HS-5 (cell line): ENCODE measurements around the gene REEP2.

Experiments used
- DNase-seq: peaks from one replicate; pipeline ENCODE4 v3.0.0-alpha.2; 2012; ENCODE audit warnings: low read depth

REEP2 gene

DNA sequence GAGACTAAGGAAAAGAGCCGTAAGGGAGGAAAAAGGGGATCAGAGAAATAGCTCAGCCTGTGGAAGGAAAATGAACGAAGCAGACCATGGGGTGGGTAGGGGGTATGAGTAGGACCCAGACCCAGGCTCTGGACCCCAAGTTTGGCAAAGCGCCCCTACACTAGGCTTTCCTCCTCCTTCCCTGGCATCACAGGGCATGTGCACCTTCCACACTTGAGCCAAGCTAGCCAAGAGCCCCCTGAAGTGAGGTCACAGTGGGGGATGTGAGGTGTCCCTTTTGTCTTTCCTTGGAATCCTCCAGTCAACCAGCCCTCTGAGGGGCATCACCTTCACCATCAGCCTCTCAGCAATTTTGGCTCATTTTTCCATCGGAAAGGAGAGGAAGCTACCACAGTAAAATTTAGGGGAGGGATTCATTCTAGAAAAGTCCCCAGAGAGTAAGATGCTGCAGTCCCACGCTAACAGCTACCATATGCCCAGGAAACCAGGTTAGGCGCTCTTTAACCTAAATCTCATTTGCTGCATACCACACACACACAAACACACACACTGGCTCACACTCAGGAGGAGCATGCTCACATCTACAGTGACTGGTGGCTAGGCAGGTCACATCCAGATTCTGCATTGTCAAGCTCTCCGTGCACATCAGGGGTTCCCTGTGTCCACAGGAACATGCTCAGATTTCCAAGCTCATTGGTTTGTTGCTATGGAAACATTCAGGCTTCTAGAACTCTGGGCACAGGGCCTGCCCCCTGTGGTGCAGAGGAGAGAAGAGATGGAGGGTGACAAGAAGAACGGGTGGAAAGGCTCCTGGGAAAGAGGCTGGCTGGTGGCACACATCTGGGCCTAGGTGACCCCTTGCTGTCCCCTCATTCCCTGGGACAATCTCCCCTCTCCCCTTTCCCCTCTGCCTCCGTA lies 9.9 kb downstream of the REEP2 start:
- no peak for DNase-seq

DNA sequence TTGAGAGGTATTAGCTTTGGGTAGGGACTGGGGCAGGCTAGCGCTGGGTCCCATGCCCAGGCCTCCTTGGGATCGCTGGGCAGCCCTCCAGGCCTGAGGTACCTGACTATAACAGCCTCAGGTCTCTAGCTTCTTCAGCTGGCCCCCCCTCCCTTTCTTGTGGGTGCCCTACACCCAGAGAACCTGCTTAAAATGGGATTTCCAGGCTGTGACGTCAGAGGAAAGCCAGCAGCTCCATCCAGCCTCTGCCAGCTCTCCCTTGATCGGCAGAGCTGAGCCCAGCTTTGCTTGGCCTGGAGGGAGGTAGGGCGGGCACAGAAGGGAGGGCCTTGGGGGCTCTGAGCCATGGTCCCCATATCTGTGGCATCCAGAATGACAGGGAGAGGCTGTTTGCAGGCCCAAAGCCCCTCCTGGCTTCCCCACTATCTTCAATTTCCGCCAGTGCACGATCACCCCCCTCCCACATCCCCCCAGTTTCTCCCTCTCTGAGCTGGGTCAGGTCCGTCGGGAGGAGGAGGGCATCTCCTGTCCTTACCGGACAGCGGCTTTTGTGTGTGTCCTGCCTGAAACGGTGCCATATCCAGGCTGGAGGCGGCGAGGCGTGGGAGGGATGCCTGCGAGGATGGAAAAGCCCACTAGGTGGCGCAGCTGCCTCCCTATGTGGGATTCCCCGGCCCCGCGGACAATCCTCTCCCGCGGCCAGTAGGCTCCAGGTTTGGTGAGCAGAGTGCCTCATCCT lies 10.8 kb downstream of the REEP2 start:
- peak; percentile 36 for DNase-seq

DNA sequence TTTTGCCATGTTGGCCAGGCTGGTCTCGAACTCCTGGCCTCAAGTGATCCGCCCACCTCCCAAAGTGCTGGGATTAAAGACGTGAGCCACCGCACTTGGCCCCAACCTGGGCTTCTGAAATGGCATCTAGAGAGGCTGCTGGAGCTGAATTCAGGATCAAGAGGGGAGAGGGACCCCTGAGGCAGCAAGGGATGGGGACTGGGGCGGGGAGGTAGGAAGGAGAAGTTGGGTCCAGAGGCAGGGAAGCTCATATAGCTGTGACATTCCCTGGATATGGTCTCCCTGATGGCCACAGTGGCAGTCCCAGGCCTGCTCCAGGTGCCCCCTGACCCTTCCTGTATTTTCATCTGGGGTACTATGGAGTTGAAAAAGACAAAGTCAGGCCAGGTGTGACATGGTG lies 12.1 kb downstream of the REEP2 start:
- no peak for DNase-seq

DNA sequence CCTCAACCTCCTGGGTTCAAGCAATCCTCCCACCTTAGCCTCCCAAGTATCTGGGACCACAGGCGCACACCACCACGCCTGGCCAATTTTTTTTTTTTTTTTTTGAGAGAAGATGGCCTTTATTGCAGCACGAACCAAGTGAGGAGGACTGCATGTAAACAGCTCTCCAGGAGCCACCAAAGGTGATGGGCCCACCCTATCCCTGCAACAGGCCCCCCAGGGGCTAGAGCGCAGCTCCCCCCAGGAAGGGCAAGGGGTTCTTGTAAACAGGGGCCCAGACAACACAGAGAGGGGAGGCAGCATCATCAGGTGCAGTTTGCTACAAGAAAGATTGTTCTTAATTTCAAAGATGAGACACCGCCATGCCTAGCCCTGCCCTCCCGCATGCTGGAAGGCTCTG lies 13.9 kb downstream of the REEP2 start:
- no peak for DNase-seq

DNA sequence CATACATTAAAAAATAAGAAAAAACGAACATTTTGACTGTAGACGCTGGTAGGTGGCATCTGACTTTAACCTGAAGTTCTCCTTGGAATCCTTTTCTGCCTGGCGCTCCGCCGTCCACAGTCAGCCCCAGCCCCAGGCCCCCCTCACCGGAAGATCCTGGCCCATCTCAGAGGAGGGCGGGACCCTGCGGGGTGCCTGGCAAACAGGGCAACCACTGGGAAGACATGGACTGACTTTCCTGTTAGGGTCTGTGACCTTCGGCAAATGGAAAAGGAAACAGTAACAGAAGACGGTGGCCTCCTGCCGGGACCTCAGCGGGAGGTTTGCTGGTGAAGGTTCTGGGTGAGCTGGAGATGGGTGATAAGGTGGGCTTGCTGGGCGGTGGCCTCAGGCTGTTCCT lies 14.7 kb downstream of the REEP2 start:
- no peak for DNase-seq

DNA sequence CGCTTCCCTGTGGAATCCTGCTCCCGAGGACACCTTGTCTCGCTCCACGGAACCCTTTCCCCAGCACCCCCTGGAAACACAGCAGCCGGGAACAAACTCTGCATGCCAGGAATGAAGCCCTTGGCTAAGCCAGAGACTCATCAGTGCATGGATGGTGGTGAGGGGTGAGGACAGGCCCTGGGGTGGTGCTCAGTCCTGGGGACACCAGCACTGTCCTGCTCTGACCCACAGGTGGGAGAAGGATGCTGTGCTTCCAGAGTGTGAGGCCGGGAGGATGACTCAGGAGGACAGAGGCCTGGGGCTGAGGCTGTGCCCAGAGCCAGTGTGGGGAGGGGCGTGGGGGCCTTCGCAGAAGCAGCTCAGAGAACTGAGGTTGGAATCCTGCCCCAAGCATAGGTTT lies 15.3 kb downstream of the REEP2 start:
- no peak for DNase-seq

DNA sequence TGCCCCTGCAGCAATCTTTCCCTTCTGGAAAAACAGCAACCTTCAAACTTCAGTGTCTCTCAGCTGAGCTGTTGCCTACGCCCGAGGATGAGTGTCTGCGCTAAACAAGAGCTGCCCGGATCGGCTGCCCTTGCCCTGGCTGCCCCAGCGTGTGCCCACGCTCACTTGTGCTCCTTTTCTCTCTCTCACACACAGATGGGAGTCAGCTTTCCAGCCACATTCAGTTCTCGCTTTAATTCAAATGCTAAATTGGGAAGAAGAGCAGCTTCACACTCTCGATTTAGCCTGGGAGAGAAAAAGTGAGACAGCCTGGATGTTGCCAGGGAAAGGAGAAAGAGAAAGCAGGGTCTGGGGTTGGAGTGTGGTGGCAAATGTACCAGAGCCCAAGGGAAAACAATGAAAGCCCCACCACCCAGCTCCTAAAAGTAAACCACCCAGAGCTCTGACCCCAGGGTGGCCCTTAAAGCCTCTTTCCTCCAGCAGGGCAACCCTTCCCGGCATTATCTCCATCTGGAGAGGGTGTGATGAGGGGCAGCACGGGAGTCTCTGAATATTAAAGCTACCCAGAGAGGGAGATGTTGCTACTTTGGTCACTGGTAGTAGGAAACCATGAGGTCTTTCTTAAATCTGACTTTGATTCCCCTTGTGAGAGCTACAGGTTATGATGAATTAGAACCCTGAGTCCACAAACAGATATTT lies 16.5 kb downstream of the REEP2 start:
- DNase-seq = no peak

DNA sequence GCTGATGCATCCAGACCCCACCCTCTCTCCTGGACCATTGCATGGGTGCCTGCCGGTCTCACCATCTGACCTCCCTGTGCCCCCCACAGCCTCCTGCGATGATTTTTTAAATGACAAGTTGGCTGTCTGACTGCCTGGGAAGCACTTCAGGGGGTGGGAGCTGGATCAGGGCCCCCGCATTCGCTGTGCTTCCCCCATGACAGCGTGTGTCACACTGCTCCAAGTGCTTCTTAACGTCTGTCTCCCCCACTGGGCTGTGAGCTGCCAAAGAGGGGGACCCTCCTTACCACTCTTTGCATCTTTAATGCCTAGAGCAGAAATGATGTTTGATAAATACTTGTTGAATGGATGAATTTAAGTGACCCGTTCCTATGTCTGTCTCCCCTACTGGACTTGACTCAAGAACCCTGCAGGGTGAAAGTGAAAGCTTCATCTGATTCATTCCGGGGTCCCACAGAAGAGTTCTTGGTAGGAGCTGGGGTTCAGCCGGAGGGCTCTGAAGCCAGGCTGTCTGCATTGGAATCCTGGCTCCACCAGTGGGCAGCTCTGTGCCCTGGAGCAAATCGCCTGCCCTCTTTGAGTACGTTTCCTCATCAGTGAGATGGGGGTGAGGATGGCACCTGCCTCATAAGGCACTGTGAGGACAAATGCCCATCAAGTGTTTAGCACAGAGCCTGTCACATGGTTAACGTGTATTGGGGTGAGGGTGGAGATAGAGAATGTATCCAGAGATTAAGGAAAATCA lies 18.8 kb downstream of the REEP2 start:
- no peak for DNase-seq

DNA sequence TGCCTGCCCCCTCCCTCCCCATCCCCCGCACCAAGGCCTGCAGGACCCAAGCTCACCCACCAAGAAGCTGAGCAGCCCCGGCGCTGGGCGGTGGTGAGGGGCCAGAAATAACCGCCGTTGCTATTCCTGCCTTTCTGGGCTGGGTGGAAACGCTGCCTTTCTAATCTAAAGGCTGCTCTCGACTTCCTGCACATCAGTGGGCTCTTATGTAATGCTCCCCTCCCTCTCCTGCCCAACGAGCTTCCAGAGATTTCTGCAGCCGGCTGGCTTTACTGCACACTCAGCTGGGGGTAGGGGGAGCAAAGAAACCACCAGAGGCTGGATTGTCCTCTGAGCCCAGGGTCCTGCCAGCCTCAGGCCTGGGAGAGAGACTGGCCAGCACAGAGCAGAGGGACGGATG lies 19.5 kb downstream of the REEP2 start:
- no peak for DNase-seq

DNA sequence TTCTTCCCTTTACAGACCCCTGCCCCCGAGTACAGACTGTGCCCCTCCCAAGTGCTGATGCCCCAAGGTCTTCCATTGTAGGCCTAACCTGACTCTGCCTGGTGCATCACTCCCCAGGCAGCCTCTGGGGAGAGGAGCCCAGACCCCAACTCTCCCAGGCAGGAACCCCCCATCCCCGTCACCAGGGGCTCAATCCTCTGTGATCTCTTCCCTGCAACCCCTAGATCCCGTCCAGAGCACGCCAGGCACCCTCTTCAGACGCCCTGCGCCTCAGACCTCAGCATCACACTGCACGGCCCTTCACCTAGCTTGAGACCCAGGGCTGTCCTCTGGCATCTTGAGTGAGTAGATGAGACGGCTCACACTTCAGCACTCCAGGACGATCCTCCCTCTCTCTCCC lies 20.0 kb downstream of the REEP2 start:
- DNase-seq = no peak

DNA sequence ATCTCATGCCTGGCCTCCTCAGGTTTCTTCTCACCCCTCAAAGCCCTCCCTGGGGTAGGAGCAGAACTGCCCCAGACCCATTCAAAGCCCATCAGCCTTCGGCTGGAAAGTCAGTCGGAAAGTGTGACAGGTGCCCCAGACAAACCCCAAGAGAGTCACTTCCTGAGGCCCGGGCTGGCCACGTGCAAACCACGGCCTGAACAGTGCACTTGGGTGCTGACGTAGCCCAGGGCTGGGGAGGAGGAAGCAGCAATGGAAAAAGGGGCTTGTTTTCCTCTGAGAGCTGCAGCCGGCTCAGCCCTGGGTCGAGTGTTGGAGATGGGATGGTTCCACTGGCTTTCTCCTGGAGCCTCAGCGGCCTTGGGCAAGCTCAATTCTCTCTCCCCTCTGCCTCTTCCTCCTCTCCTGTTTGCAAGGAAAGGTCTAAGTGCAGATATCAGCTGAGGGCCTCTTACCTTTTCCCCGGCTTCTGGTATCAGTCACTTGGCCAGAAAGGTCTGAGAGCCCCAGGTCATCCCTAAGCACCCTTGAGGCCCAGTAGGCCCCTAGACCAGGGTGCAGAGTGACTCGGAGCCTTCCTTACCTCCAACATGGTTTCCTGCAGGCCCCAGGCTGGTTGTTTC lies 20.6 kb downstream of the REEP2 start:
- DNase-seq = no peak

DNA sequence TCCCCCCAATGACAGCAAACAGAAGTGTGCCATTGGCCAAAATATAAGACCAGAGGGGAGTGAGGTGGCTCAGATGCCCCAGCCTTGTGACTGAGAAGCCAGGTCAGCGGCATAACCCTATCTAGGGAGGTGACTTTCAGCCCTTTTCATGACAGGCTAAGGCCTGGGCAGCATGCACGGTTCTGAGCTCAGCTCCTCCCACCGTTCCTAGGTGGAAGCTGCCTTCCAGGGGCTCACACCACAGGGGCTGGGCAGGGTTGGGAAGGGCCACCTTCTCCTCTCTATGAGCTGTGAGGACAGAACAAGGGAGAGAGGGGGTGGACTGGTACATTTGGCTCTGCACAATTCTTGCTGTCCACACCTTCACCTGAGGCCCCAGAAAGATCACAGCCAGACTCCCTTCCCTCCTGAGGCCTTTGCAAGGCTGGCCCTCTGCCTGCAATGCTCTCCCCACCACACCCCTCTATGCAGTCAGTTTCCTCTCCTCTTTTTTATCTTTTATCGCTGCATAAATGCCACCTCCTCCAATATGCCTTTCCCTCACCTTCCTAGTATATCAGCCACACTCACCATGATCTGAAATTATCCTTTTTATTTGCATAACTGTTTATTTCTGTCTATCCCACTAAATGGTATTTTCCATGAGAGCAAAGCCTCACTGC lies 21.3 kb downstream of the REEP2 start:
- DNase-seq = no peak

DNA sequence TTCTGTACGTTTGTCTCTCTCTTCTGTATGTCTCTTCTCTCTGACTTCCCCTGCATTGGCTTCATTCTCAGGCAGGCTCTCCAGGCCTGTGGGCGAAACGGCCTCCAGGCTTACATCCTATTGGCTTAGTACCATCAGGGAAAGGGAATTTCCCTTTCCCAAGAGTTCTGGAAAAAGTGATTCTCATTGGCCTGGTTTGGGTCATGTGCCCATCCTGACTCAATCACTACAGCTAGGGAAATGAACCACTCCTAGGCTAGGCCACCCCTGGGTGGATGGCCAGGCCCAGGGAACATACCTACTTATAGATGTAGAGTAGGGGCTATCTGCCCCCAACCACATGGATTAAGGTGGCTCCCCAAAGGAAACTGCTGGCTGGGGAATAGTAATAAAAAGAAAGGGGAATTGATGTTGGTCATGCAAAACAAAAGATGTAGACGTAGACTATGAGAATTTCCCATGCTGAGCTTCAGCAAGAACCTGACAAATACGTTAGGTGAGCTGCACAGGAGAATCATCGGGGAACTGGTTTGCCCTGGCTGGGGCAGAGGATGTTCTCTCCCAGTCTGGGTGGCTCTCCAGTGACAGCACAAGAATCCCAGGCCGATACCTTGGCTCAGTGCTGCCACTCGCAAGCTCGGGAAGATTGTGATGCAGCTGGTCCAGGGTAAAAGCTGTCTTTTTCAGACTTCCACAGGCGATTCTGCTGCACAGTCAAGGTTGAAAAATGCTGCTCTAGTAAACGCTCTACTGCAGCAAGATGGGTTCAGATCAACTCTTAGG lies 22.7 kb downstream of the REEP2 start:
- peak; percentile 46 for DNase-seq

DNA sequence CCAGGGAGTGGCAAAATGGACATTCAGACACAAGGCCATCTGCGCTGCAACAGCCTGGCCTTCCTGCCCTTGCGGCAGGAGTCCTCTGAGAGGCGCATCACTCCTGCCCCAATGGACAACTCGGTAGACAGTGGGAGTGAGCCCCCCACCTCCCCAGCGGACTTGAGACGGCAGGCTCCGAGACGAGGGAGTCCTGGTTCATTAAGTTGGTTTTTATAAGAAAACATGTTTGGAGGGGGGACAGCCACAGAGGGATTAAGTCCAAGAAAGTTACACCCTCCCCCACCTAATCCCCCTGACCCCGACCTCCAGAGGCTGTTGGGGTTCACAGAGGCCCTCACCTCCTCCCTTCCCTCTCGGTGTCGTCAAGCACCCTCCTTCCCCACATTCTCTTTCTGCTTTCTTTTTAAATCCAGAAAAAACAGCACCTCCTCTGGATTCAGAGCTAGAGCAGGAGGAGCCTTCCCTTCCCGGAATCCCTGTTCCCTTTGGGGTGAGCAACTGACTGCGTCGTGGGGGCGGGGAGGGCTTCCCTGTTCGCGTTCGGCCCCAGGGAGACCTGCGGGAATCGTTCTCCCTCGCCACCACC lies 24.7 kb downstream of the REEP2 start:
- no peak for DNase-seq

DNA sequence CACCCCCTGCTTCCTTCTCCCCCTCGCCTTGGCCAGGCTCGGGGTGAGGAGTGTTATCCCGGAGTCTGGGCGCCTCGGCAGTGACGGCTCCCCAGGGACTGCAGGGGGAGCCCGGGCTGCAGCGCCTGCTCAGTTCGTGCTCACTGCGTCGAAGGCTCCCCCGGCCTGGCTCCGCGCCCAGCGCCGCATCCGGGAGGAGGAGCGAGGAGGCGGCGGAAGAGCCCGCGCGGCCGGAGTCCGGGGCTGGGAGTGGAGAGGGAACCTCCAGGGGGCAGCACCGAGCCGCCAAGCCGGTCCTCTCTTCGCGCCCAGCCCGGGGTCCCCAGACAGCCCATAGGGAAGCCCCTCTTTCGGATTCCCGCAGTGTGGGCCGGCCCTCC lies 25.1 kb downstream of the REEP2 start:
- peak; percentile 76 for DNase-seq

DNA sequence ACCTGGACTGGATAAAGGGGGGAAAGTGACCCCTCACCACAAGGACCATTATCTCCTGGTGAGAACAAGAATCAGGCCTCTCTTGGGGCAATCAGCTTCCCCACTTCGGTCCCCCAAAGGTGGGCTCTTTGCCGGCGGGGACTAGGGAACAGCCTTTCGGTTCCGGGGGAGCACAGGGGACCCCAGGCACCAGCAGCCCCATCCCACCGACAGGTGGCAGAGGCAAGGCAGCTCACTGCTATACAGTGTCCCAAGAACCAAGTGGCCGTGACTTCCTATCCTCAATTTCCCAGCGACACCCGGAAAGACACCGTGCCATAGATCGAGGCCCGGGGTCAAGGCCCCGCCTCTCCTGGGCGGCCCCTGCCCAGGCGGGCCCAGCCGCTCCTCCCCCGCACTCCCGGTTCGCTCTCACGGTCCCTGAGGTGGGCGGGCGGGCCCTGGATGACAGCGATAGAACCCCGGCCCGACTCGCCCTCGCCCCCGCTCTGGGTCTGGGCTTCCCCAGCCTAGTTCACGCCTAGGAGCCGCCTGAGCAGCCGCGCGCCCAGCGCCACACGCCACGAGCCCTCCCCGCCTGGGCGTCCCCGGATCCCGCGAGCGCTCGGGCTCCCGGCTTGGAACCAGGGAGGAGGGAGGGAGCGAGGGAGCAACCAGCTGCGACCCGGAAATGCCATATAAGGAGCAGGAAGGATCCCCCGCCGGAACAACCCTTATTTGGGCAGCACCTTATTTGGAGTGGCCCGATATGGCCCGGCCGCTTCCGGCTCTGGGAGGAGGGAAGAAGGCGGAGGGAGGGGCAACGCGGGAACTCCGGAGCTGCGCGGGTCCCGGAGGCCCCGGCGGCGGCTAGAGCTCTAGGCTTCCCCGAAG lies 25.8 kb downstream of the REEP2 start:
- DNase-seq = peak; percentile 94

DNA sequence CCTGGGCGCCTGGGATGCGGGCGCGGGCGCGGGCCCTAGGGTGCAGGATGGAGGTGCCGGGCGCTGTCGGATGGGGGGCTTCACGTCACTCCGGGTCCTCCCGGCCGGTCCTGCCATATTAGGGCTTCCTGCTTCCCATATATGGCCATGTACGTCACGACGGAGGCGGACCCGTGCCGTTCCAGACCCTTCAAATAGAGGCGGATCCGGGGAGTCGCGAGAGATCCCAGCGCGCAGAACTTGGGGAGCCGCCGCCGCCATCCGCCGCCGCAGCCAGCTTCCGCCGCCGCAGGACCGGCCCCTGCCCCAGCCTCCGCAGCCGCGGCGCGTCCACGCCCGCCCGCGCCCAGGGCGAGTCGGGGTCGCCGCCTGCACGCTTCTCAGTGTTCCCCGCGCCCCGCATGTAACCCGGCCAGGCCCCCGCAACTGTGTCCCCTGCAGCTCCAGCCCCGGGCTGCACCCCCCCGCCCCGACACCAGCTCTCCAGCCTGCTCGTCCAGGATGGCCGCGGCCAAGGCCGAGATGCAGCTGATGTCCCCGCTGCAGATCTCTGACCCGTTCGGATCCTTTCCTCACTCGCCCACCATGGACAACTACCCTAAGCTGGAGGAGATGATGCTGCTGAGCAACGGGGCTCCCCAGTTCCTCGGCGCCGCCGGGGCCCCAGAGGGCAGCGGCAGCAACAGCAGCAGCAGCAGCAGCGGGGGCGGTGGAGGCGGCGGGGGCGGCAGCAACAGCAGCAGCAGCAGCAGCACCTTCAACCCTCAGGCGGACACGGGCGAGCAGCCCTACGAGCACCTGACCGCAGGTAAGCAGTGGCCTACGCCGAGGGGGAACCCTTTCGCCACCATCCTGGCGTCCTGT lies 26.6 kb downstream of the REEP2 start, which contains the start of gene EGR1:
Gene EGR1 (plus strand): TSS at position 219 of the 864 bp plus-strand sequence. CDS start 283 bp downstream, at position 502.
- peak; percentile 76 for DNase-seq
